Upper lobe of left lung (tissue), 6 donors: ENCODE results near the gene MPEG1. TPM values are rescaled to one million over a fixed set of nuclear protein-coding genes. Genes with fewer than 3 reads are reported as not detected.

Source experiments
- small RNA-seq, 4 donors: library from RNA; depleted of rRNA; stranded (forward); fragments of <200 nt; gene quantifications; one replicate each; pipeline ENCODE3, GENCODE V24; 2016
- total RNA-seq, 6 donors: library from RNA; depleted of rRNA in 4 of 6; stranded (reverse); fragments of >200 nt in 4 of 6; gene quantifications; one replicate each; pipeline versions ENCODE4 v1.1.0 to v1.2.1, GENCODE V29; 2016 to 2021
- donor health status: DM: no; HTN: no; CAD: no; lungs with moderate emphysema.
- donor health status: DM: no; HTN: yes; CAD: no; lungs with severe emphysema.

Gene MPEG1
- total RNA-seq, 6 donors from 2014 or later: 5.5 to 59.2 (median 25.1) TPM

Small RNA genes lying within 50 kb of the gene (small RNA-seq; reads per million reads assigned to genes)
- gene RN7SL42P: 0 reads per million in 4 donors

Other genes starting within 250 kb of the MPEG1 start
- not detected for gene GLYATL1B, start 126.6 kb downstream of the MPEG1 start, total RNA-seq
- gene FAM111B, start 105.7 kb downstream of the MPEG1 start, total RNA-seq: 1 to 10 TPM in 4 of 6 donors, under 1 TPM in 1, not detected in 1; 0.92 to 5.0 (median 2.4) TPM
- 10 to 100 TPM; 29.9 to 78.6 (median 53.8) TPM for gene FAM111A, start 70.1 kb downstream of the MPEG1 start, total RNA-seq
- 10 to 100 TPM; 33.4 to 58.7 (median 48.5) TPM for gene DTX4, start 40.8 kb downstream of the MPEG1 start, total RNA-seq
- gene OR5AN1, start 146.0 kb upstream of the MPEG1 start, total RNA-seq: not detected
- not detected for gene OR5A2, start 213.5 kb upstream of the MPEG1 start, total RNA-seq
- gene OR5A1, start 223.5 kb upstream of the MPEG1 start, total RNA-seq: not detected
- not detected for gene OR4D6, start 244.0 kb upstream of the MPEG1 start, total RNA-seq